CD8-positive, alpha-beta memory T cell (primary cell): ENCODE results near the gene WNK3. TPM values are rescaled to one million over a fixed set of nuclear protein-coding genes. Genes with fewer than 3 reads are reported as not detected.

Experiments
- CTCF ChIA-PET: fragments of 350-600 bp; sonication (Branson Sonifier 250); formaldehyde crosslinking; loops from one replicate; lab custom pipeline; 2021; ENCODE audit warnings: antibody characterized with exemption; lab: Charles Lee
- POLR2A ChIA-PET: fragments of 350-600 bp; sonication (Branson Sonifier 250); formaldehyde crosslinking; loops from one replicate; lab custom pipeline; 2021; ENCODE audit warnings: antibody characterized with exemption; lab: Charles Lee
- DNase-seq, 5 donors: peaks; one replicate each; pipeline versions ENCODE4 v3.0.0 to v3.0.0-alpha.2; 2020 to 2022; ENCODE audit warnings: mixed read lengths in 1 of 5
- H3K27ac ChIP-seq: one replicate; pipeline ENCODE4 v1.7.0; 2013; ENCODE audit warnings: low read depth, mild to moderate bottlenecking, low read length, moderate library complexity
- H3K27me3 ChIP-seq: 2 replicates; pipeline ENCODE4 v1.7.0; 2013; ENCODE audit warnings: low read length, mild to moderate bottlenecking; ENCODE audit not compliant: insufficient read depth, poor library complexity, severe bottlenecking
- H3K36me3 ChIP-seq: 2 replicates; pipeline ENCODE4 v1.7.0; 2013; ENCODE audit warnings: mild to moderate bottlenecking, low read length, moderate library complexity; ENCODE audit not compliant: insufficient read depth
- H3K4me1 ChIP-seq: 2 replicates; pipeline ENCODE4 v1.7.0; 2013; ENCODE audit warnings: mild to moderate bottlenecking, low read length, moderate library complexity; ENCODE audit not compliant: insufficient read depth
- H3K4me3 ChIP-seq: 2 replicates; pipeline ENCODE4 v1.7.0; 2013; ENCODE audit warnings: mild to moderate bottlenecking, low read length
- H3K9me3 ChIP-seq: 2 replicates; pipeline ENCODE4 v1.7.0; 2013; ENCODE audit warnings: mild to moderate bottlenecking, low read length
- H3K27ac Mint-ChIP-seq, 8 donors: one replicate each; pipeline ENCODE4 v1.8.0; 2020 to 2021; ENCODE audit warnings: mixed read lengths in 8 of 8, mild to moderate bottlenecking in 6 of 8, inconsistent platforms in 3 of 8, moderate library complexity in 3 of 8
- H3K27me3 Mint-ChIP-seq, 2 donors: one replicate each; pipeline ENCODE4 v1.8.0; 2020 to 2021; ENCODE audit warnings: mixed read lengths in 2 of 2, mild to moderate bottlenecking in 1 of 2, moderate library complexity in 1 of 2
- H3K36me3 Mint-ChIP-seq, 3 donors: one replicate each; pipeline ENCODE4 v1.8.0; 2020 to 2021; ENCODE audit warnings: mixed read lengths in 3 of 3, inconsistent platforms in 1 of 3, mild to moderate bottlenecking in 1 of 3
- H3K4me1 Mint-ChIP-seq, 3 donors: one replicate each; pipeline ENCODE4 v1.8.0; 2020 to 2021; ENCODE audit warnings: mixed read lengths in 3 of 3, inconsistent platforms in 1 of 3, mild to moderate bottlenecking in 1 of 3
- H3K4me3 Mint-ChIP-seq, 7 donors: one replicate each; pipeline ENCODE4 v1.8.0; 2020 to 2021; ENCODE audit warnings: mixed read lengths in 7 of 7, mild to moderate bottlenecking in 6 of 7, moderate library complexity in 4 of 7, inconsistent platforms in 2 of 7
- H3K9me3 Mint-ChIP-seq, 5 donors: one replicate each; pipeline ENCODE4 v1.8.0; 2020 to 2022; ENCODE audit warnings: mixed read lengths in 5 of 5, mild to moderate bottlenecking in 3 of 5, moderate library complexity in 2 of 5, inconsistent platforms in 1 of 5
- polyA plus RNA-seq: library from polyadenylated mRNA; unstranded; fragments of 300-500 nt; fragmentation: Illumina TruSeq; gene quantifications from one replicate; pipeline ENCODE4 v1.2.3, GENCODE V29; 2021
- total RNA-seq, 2 experiments: library from RNA; stranded (reverse); gene quantifications; one replicate each; pipeline ENCODE4 v1.2.3, GENCODE V29; 2021

The WNK3 gene
- total and polyA plus RNA-seq, 3 experiments from 2014 or later, result 0.13 TPM

- Histone ChIP-seq H3K9me3 (no peaks in the 10 kb centered on the region), H3K4me3 (no peak overlapping the region), H3K4me1 (no peaks in the 10 kb centered on the region), H3K27ac (no peak overlapping the region), H3K36me3 (no peaks in the 10 kb centered on the region), H3K27me3 (no peaks in the 10 kb centered on the region)
- Mint-ChIP-seq H3K9me3 (no peaks in the 10 kb centered on the region), H3K4me3 (no peak overlapping the region), H3K4me1 (no peaks in the 10 kb centered on the region), H3K27me3 (peaks cover under 1 to 5% of the 10 kb centered on the region in 2 donors), H3K36me3 (no peaks in the 10 kb centered on the region), H3K27ac (no peak overlapping the region)
- DNase-seq, result no peak
- CTCF ChIA-PET, result no interaction called here
- POLR2A ChIA-PET, result no interaction called here
These were observed 127.3 kb downstream of the WNK3 start for GRCh38 chrX:54230435-54231148.

- Histone ChIP-seq H3K27ac (no peak overlapping the region), H3K9me3 (no peaks in the 10 kb centered on the region), H3K4me1 (no peaks in the 10 kb centered on the region), H3K36me3 (no peaks in the 10 kb centered on the region), H3K27me3 (no peaks in the 10 kb centered on the region), H3K4me3 (no peak overlapping the region)
- POLR2A ChIA-PET, result no interaction called here
- peak overlapping the region in 1 of 8 donors; percentile 15 for H3K27ac Mint-ChIP-seq
- H3K9me3 Mint-ChIP-seq, result no peaks in the 10 kb centered on the region
- peaks cover 0 to 2% of the 10 kb centered on the region in 2 donors for H3K27me3 Mint-ChIP-seq
- no peak for DNase-seq
- CTCF ChIA-PET, result no interaction called here
- no peaks in the 10 kb centered on the region for H3K36me3 Mint-ChIP-seq
- no peaks in the 10 kb centered on the region for H3K4me1 Mint-ChIP-seq
- no peak overlapping the region for H3K4me3 Mint-ChIP-seq
These were observed 134.3 kb downstream of the WNK3 start for GRCh38 chrX:54223581-54223980.

- ChIA-PET CTCF (no interaction called here), POLR2A (no interaction called here)
- no peak for DNase-seq
These were observed 144.2 kb downstream of the WNK3 start for GRCh38 chrX:54213603-54214002.

GRCh38 chrX:54208531-54208930 lies 149.3 kb downstream of the WNK3 start:
- H3K4me1 Mint-ChIP-seq, result no peaks in the 10 kb centered on the region
- H3K9me3 ChIP-seq, result no peaks in the 10 kb centered on the region
- no peak for DNase-seq
- H3K36me3 Mint-ChIP-seq, result no peaks in the 10 kb centered on the region
- ChIA-PET POLR2A (no interaction called here), CTCF (no interaction called here)
- H3K27me3 ChIP-seq, result no peaks in the 10 kb centered on the region
- peaks cover 15 to 16% of the 10 kb centered on the region in 2 donors for H3K27me3 Mint-ChIP-seq
- no peaks in the 10 kb centered on the region for H3K36me3 ChIP-seq
- H3K4me1 ChIP-seq, result no peaks in the 10 kb centered on the region
- H3K9me3 Mint-ChIP-seq, result no peaks in the 10 kb centered on the region
- no peak overlapping the region for H3K27ac ChIP-seq
- H3K4me3 Mint-ChIP-seq, result no peak overlapping the region
- no peak overlapping the region for H3K27ac Mint-ChIP-seq
- H3K4me3 ChIP-seq, result no peak overlapping the region

More at GRCh38 chrX:54213603-54214002, 144.2 kb downstream of the WNK3 start:
- Histone ChIP-seq H3K27me3 (no peaks in the 10 kb centered on the region), H3K9me3 (no peaks in the 10 kb centered on the region), H3K36me3 (no peaks in the 10 kb centered on the region), H3K4me3 (no peak overlapping the region), H3K27ac (no peak overlapping the region), H3K4me1 (no peaks in the 10 kb centered on the region)
- Mint-ChIP-seq H3K27ac (no peak overlapping the region), H3K4me1 (no peaks in the 10 kb centered on the region), H3K9me3 (no peaks in the 10 kb centered on the region), H3K36me3 (no peaks in the 10 kb centered on the region), H3K27me3 (peaks cover 5 to 11% of the 10 kb centered on the region in 2 donors), H3K4me3 (no peak overlapping the region)

GRCh38 chrX:54198262-54198661 lies 159.6 kb downstream of the WNK3 start:
- no peaks in the 10 kb centered on the region for H3K4me1 ChIP-seq
- Mint-ChIP-seq H3K9me3 (peaks cover 0 to 2% (median 0%) of the 10 kb centered on the region in 5 donors), H3K4me1 (no peaks in the 10 kb centered on the region), H3K36me3 (no peaks in the 10 kb centered on the region), H3K27me3 (peaks cover 10 to 15% of the 10 kb centered on the region in 2 donors), H3K4me3 (no peak overlapping the region), H3K27ac (no peak overlapping the region)
- no peaks in the 10 kb centered on the region for H3K27me3 ChIP-seq
- no peak for DNase-seq
- POLR2A ChIA-PET, result no interaction called here
- H3K4me3 ChIP-seq, result no peak overlapping the region
- CTCF ChIA-PET, result no interaction called here
- no peaks in the 10 kb centered on the region for H3K36me3 ChIP-seq
- no peaks in the 10 kb centered on the region for H3K9me3 ChIP-seq
- H3K27ac ChIP-seq, result no peak overlapping the region

- Histone ChIP-seq H3K4me3 (no peak overlapping the region), H3K27ac (no peak overlapping the region), H3K27me3 (no peaks in the 10 kb centered on the region), H3K4me1 (no peaks in the 10 kb centered on the region), H3K36me3 (no peaks in the 10 kb centered on the region), H3K9me3 (no peaks in the 10 kb centered on the region)
- CTCF ChIA-PET, result no interaction called here
- H3K27ac Mint-ChIP-seq, result no peak overlapping the region
- DNase-seq, result no peak
- H3K4me3 Mint-ChIP-seq, result no peak overlapping the region
- H3K36me3 Mint-ChIP-seq, result peaks cover 0 to 2% (median 0%) of the 10 kb centered on the region in 3 donors
- H3K4me1 Mint-ChIP-seq, result no peaks in the 10 kb centered on the region
- H3K27me3 Mint-ChIP-seq, result peaks cover 4 to 11% of the 10 kb centered on the region in 2 donors
- POLR2A ChIA-PET, result no interaction called here
- H3K9me3 Mint-ChIP-seq, result no peaks in the 10 kb centered on the region
These were observed 162.8 kb downstream of the WNK3 start for GRCh38 chrX:54194982-54195588.

- POLR2A ChIA-PET, result no interaction called here
- H3K36me3 Mint-ChIP-seq, result peaks cover 0 to 2% (median 0%) of the 10 kb centered on the region in 3 donors
- no peaks in the 10 kb centered on the region for H3K4me1 Mint-ChIP-seq
These were observed 164.6 kb downstream of the WNK3 start for GRCh38 chrX:54193085-54193821.

GRCh38 chrX:54184474-54184873 lies 173.4 kb downstream of the WNK3 start:
- Histone ChIP-seq H3K4me3 (no peak overlapping the region), H3K9me3 (no peaks in the 10 kb centered on the region), H3K36me3 (no peaks in the 10 kb centered on the region), H3K4me1 (peaks cover 28% of the 10 kb centered on the region), H3K27me3 (no peaks in the 10 kb centered on the region), H3K27ac (no peak overlapping the region)
- peaks cover 0 to 3% (median 0%) of the 10 kb centered on the region in 5 donors for H3K9me3 Mint-ChIP-seq
- ChIA-PET CTCF (no interaction called here), POLR2A (no interaction called here)
- no peak for DNase-seq
- H3K36me3 Mint-ChIP-seq, result peaks cover 0 to 14% (median 0%) of the 10 kb centered on the region in 3 donors
- H3K4me3 Mint-ChIP-seq, result no peak overlapping the region
- H3K27me3 Mint-ChIP-seq, result peaks cover 0 to 8% of the 10 kb centered on the region in 2 donors
- no peak overlapping the region for H3K27ac Mint-ChIP-seq
- peaks cover 30 to 32% (median 32%) of the 10 kb centered on the region in 3 donors for H3K4me1 Mint-ChIP-seq

More at GRCh38 chrX:54193085-54193821, 164.6 kb downstream of the WNK3 start:
- DNase-seq, result no peak
- H3K9me3 ChIP-seq, result no peaks in the 10 kb centered on the region
- no peak overlapping the region for H3K27ac Mint-ChIP-seq
- H3K4me3 Mint-ChIP-seq, result no peak overlapping the region
- CTCF ChIA-PET, result no interaction called here
- H3K4me3 ChIP-seq, result no peak overlapping the region
- no peak overlapping the region for H3K27ac ChIP-seq
- no peaks in the 10 kb centered on the region for H3K4me1 ChIP-seq
- no peaks in the 10 kb centered on the region for H3K9me3 Mint-ChIP-seq
- H3K36me3 ChIP-seq, result no peaks in the 10 kb centered on the region
- H3K27me3 Mint-ChIP-seq, result peaks cover 0 to 2% of the 10 kb centered on the region in 2 donors
- H3K27me3 ChIP-seq, result no peaks in the 10 kb centered on the region
